GM12878 (cell line): ENCODE data around the gene SPI1. TPM values are rescaled to one million over a fixed set of nuclear protein-coding genes. Genes with fewer than 3 reads are reported as not detected.

Experiments used
- CBFB ChIP-seq: IDR thresholded peaks from 2 replicates; pipeline ENCODE4 v1.6.1; 2016; ENCODE audit warnings: antibody characterized with exemption, low read depth
- ETV6 ChIP-seq, 2 experiments: fragments of 450-650 bp in 1 of 2; IDR thresholded peaks in 1 of 2; conservative IDR thresholded peaks in 1 of 2; 2 replicates each; pipeline ENCODE4 v1.6.1; 2014; ENCODE audit warnings: antibody characterized with exemption in 1 of 2, borderline replicate concordance in 1 of 2, low read depth in 1 of 2, mild to moderate bottlenecking in 1 of 2, moderate library complexity in 1 of 2
- HDAC6 ChIP-seq: fragments of 200-600 bp; sonication (generic); IDR thresholded peaks from one replicate; pipeline ENCODE4 v1.8.0; 2017; ENCODE audit warnings: antibody characterized with exemption; ENCODE audit not compliant: unreplicated experiment
- MXI1 ChIP-seq: fragments of 150-350 bp; IDR thresholded peaks from 2 replicates; pipeline ENCODE4 v1.6.1; 2011; ENCODE audit warnings: low read depth, mild to moderate bottlenecking, inconsistent platforms, low read length, improper control_type of control experiment
- SP1 ChIP-seq: IDR thresholded peaks from one replicate; pipeline ENCODE4 v1.6.1; 2011; ENCODE audit warnings: low read depth, low read length
- SUZ12 ChIP-seq: fragments of 200-600 bp; sonication (generic); IDR thresholded peaks from one replicate; pipeline ENCODE4 v1.6.1; 2018; ENCODE audit warnings: antibody characterized with exemption, mild to moderate bottlenecking; ENCODE audit not compliant: unreplicated experiment
- USF2 ChIP-seq: IDR thresholded peaks from 2 replicates; pipeline ENCODE4 v1.6.1; 2011; ENCODE audit warnings: low read depth, low read length, improper control_type of control experiment, borderline replicate concordance
- ZBTB11 ChIP-seq: fragments of 450-650 bp; formaldehyde crosslinking; IDR thresholded peaks from 2 replicates; pipeline ENCODE4 v1.5.0; 2022; ENCODE audit warnings: mild to moderate bottlenecking, missing genetic modification characterization
- polyA plus RNA-seq, 11 experiments: library from polyadenylated mRNA; depleted of rRNA in 4 of 11; unstranded in 6 of 11; stranded (reverse) in 5 of 11; fragments of >200 nt; fragmentation: Nextera tagmentation in 4 of 11; fragmentation: Illumina TruSeq in 1 of 11; extraction: Ambion mirVana in 4 of 11; extraction: Trizol in 1 of 11; gene quantifications; 1 replicate in 1 of 11; 2 replicates in 10 of 11; pipeline versions ENCODE4 v1.2.1 to v1.2.3, GENCODE V29; 2011 to 2016; ENCODE audit warnings: inconsistent platforms in 2 of 11, missing spikeins in 2 of 11, low read depth in 1 of 11
- total RNA-seq, 4 experiments: library from RNA; depleted of rRNA in 3 of 4; stranded (reverse); fragments of >200 nt in 3 of 4; fragmentation: Illumina TruSeq in 1 of 4; extraction: Trizol in 1 of 4; gene quantifications; 2 replicates each; pipeline versions ENCODE4 v1.2.1 to v1.2.3, GENCODE V29; 2013 to 2021

SPI1 gene
- total and polyA plus RNA-seq, 10 of the 15 experiments (the other 5 are each of a cell fraction or from before 2014, with no cell fraction given): 0.05 to 31.1 (median 9.7) TPM

GRCh38 chr11:47396049-47396320 lies 17.6 kb upstream of the SPI1 start (continued):
- no peak for TF ChIP-seq USF2
- TF ChIP-seq ZBTB11 (CRISPR knock-in tag): no peak
- no peak for TF ChIP-seq MXI1
- TF ChIP-seq SP1: no peak
- TF ChIP-seq HDAC6: no peak
- no peak for TF ChIP-seq CBFB
- TF ChIP-seq ETV6 (conservative IDR thresholded peaks at IDR 0.05 in 1 of 2, IDR thresholded peaks at IDR 0.05 in 1 of 2; ENCODE audit: borderline replicate concordance in 1 of 2, low read depth in 1 of 2): no peak
- no peak for TF ChIP-seq SUZ12
- TF ChIP-seq, all 136 proteins: peak for 0
